Measurements from ENCODE around the gene PCNA.
"Not testable (repeated sequence)": the region's sequence is repeated elsewhere in the genome, so short reads cannot be mapped to it uniquely, and the experiment has no call there.

Gene PCNA

DNA sequence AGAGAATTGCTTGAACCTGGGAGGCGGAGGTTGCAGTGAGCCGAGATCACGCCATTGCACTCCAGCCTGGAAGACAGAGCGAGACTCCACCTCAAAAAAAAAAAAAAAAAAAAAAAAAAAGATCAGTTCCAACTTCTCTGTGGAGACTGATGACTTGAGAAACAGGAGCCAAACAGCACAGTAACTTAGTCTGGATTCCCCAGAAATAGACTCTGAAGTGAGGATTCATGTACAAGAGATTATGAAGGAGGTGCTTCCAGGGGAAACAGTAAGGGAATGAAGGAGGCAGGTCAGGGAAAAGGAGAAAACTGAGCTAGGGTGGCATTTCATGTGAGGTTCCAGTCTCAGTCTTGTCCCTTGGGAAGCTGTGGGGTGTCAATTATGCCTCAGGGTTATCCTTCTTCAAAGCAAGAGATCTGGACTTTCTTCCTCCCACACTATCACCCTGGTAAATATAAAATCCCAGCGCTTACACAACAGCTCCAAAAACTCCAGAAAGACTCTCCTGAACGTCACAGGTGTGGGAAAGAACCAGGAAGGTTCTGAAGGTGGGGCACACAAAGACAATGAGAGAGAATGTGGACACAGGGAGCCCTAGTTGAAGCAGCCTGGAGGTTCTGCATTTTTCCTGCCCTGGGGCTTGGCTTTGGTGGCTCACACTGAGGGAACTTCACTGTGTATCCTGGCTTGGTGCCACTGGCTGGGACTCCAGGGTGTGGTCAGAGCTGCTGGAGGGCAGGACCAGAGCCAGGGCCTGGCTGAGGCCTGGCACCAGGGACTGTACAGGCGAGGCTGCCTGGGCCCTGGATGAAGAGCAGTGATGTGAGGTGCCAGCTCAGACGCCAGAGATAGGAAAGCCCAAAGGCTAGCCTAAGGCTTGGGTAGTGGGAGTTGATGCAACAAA lies 46.8 kb downstream of the PCNA start:
- Histone ChIP-seq H3K9ac (ENCODE audit: low read length) (no peak overlapping the region), H3K27ac (ENCODE audit: low read depth, low read length) (no peak overlapping the region), H4K20me1 (ENCODE audit: low read depth, low read length) (no peaks in the 10 kb centered on the region), H3F3A (ENCODE audit: insufficient read depth) (no peaks in the 10 kb centered on the region), H3K36me3 (ENCODE audit: low read length) (no peaks in the 10 kb centered on the region), H3K4me3 (ENCODE audit: insufficient read depth, low read length, poor library complexity, severe bottlenecking) (no peak overlapping the region), H2AFZ (ENCODE audit: low read depth, low read length, severe bottlenecking) (no peak overlapping the region), H3K9me3 (ENCODE audit: insufficient read depth, low read length) (no peaks in the 10 kb centered on the region), H3K9me2 (replicated peaks; ENCODE audit: insufficient read depth, low read length) (no peaks in the 10 kb centered on the region), H3K79me2 (ENCODE audit: insufficient read depth, low read length) (no peaks in the 10 kb centered on the region), H3K27me3 (ENCODE audit: low read length) (no peaks in the 10 kb centered on the region), H3K4me2 (ENCODE audit: low read depth, low read length, poor library complexity, severe bottlenecking) (no peak overlapping the region)
- TF ChIP-seq, protein P1, sequence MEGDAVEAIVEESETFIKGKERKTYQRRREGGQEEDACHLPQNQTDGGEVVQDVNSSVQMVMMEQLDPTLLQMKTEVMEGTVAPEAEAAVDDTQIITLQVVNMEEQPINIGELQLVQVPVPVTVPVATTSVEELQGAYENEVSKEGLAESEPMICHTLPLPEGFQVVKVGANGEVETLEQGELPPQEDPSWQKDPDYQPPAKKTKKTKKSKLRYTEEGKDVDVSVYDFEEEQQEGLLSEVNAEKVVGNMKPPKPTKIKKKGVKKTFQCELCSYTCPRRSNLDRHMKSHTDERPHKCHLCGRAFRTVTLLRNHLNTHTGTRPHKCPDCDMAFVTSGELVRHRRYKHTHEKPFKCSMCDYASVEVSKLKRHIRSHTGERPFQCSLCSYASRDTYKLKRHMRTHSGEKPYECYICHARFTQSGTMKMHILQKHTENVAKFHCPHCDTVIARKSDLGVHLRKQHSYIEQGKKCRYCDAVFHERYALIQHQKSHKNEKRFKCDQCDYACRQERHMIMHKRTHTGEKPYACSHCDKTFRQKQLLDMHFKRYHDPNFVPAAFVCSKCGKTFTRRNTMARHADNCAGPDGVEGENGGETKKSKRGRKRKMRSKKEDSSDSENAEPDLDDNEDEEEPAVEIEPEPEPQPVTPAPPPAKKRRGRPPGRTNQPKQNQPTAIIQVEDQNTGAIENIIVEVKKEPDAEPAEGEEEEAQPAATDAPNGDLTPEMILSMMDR (IDR thresholded peaks at IDR 0.05; ENCODE audit: insufficient read depth, low read length, poor library complexity, severe bottlenecking) = no peak
- TF ChIP-seq EZH2phosphoT487 (conservative IDR thresholded peaks at IDR 0.05; ENCODE audit: low read length) = no peak

DNA sequence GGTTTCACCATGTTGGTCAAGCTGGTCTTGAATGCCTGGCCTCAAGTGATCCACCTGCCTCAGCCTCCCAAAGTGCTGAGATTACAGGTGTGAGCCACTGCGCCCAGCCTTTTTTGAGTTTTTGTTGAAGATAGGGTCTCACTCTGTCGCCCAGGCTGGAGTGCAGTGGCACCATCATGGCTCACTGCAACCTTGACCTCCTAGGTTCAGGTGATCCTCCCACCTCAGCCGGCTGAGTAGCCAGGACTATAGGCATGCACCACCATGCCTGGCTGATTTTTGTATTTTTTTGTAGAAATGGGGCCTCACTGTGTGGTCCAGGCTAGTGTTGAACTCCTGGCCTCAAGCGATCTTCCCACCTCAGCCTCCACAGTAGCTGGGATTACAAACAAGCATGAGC lies 47.8 kb downstream of the PCNA start:
- not testable (repeated sequence) for H3F3A ChIP-seq (ENCODE audit: insufficient read depth); H3K36me3 ChIP-seq (ENCODE audit: low read length); H3K27me3 ChIP-seq (ENCODE audit: low read length); H3K9me2 ChIP-seq (replicated peaks; ENCODE audit: insufficient read depth, low read length); H3K4me2 ChIP-seq (ENCODE audit: low read depth, low read length, poor library complexity, severe bottlenecking); H2AFZ ChIP-seq (ENCODE audit: low read depth, low read length, severe bottlenecking); H3K79me2 ChIP-seq (ENCODE audit: insufficient read depth, low read length); H4K20me1 ChIP-seq (ENCODE audit: low read depth, low read length); H3K9me3 ChIP-seq (ENCODE audit: insufficient read depth, low read length); H3K4me3 ChIP-seq (ENCODE audit: insufficient read depth, low read length, poor library complexity, severe bottlenecking); H3K27ac ChIP-seq (ENCODE audit: low read depth, low read length); H3K9ac ChIP-seq (ENCODE audit: low read length)

DNA sequence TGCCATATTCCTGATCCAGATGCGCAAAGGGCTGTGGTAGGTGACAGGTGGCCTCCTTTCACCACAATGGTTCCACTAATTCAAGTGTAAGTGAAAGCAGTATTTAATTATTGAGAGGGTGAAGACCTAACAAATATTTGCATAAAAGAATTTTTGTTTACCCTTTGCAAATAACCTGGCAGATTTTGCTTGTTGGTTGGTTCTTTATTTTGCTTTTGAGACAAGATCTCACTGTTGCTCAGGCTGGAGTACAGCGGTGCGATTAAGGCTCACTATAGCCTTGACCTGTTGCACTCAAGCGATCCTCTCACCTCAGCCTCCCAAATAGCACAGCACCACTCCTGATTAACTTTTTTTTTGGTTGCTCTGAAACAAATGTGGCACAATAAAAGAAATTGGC lies 49.2 kb downstream of the PCNA start:
- TF ChIP-seq, protein P1 (IDR thresholded peaks at IDR 0.05; ENCODE audit: insufficient read depth, low read length, poor library complexity, severe bottlenecking) = no peak
- no peak for TF ChIP-seq EZH2phosphoT487 (conservative IDR thresholded peaks at IDR 0.05; ENCODE audit: low read length)
- no peak overlapping the region for H3K27ac ChIP-seq (ENCODE audit: low read depth, low read length)

DNA sequence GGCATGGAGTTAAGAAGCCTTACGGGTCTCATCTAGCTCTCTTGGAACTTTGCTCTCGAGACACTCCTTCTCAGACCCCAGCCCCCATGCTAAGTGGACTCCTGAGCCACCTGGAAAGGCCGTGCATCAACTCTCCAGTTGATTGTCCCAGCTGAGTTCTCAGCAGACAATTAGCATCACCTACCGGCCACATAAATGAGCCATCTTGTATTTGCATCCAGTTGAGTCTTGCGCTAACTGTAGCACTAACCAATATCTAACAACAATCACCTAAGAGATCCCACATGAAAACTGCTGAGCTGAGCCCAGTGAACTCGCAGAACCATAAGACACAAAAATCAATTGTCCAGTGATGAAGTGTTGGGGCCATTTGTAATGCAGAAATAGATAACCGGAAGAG lies 49.7 kb downstream of the PCNA start:
- Histone ChIP-seq H3K9ac (ENCODE audit: low read length) (no peak overlapping the region), H3K9me3 (ENCODE audit: insufficient read depth, low read length) (no peaks in the 10 kb centered on the region), H3K9me2 (replicated peaks; ENCODE audit: insufficient read depth, low read length) (no peaks in the 10 kb centered on the region), H3K27ac (ENCODE audit: low read depth, low read length) (no peak overlapping the region), H3K36me3 (ENCODE audit: low read length) (no peaks in the 10 kb centered on the region), H3K27me3 (ENCODE audit: low read length) (no peaks in the 10 kb centered on the region), H3K79me2 (ENCODE audit: insufficient read depth, low read length) (no peaks in the 10 kb centered on the region), H3F3A (ENCODE audit: insufficient read depth) (no peaks in the 10 kb centered on the region), H2AFZ (ENCODE audit: low read depth, low read length, severe bottlenecking) (no peak overlapping the region), H3K4me3 (ENCODE audit: insufficient read depth, low read length, poor library complexity, severe bottlenecking) (no peak overlapping the region), H4K20me1 (ENCODE audit: low read depth, low read length) (no peaks in the 10 kb centered on the region), H3K4me2 (ENCODE audit: low read depth, low read length, poor library complexity, severe bottlenecking) (no peak overlapping the region)
- TF ChIP-seq, protein P1 (IDR thresholded peaks at IDR 0.05; ENCODE audit: insufficient read depth, low read length, poor library complexity, severe bottlenecking) = no peak
- no peak for TF ChIP-seq EZH2phosphoT487 (conservative IDR thresholded peaks at IDR 0.05; ENCODE audit: low read length)

More for the DNA sequence above, 49.2 kb downstream of the PCNA start:
- H4K20me1 ChIP-seq (ENCODE audit: low read depth, low read length) = no peaks in the 10 kb centered on the region
- no peaks in the 10 kb centered on the region for H3F3A ChIP-seq (ENCODE audit: insufficient read depth)
- no peaks in the 10 kb centered on the region for H3K79me2 ChIP-seq (ENCODE audit: insufficient read depth, low read length)
- H3K9me3 ChIP-seq (ENCODE audit: insufficient read depth, low read length) = no peaks in the 10 kb centered on the region
- H3K27me3 ChIP-seq (ENCODE audit: low read length) = no peaks in the 10 kb centered on the region
- H3K9me2 ChIP-seq (replicated peaks; ENCODE audit: insufficient read depth, low read length) = no peaks in the 10 kb centered on the region
- no peak overlapping the region for H2AFZ ChIP-seq (ENCODE audit: low read depth, low read length, severe bottlenecking)
- H3K4me3 ChIP-seq (ENCODE audit: insufficient read depth, low read length, poor library complexity, severe bottlenecking) = no peak overlapping the region
- H3K4me2 ChIP-seq (ENCODE audit: low read depth, low read length, poor library complexity, severe bottlenecking) = no peak overlapping the region
- no peak overlapping the region for H3K9ac ChIP-seq (ENCODE audit: low read length)
- H3K36me3 ChIP-seq (ENCODE audit: low read length) = no peaks in the 10 kb centered on the region
